IMR-90 (cell line): Measurements from ENCODE around the gene TMPRSS12. TPM values are rescaled to one million over a fixed set of nuclear protein-coding genes. Genes with fewer than 3 reads are reported as not detected.

Experiments
- ATAC-seq: fragments of 200-7000 bp; cut with Tn5 transposase; 2 replicates; pipeline ENCODE4 v1.9.1; 2020; ENCODE audit warnings: low read depth, mild to moderate bottlenecking, moderate library complexity
- BruUV-seq: library from RNA; stranded (reverse); fragments of 400-500 nt; replicated peaks from 2 replicates; lab custom pipeline; 2021; lab: Mats Ljungman, UMichigan
- CTCF ChIA-PET: fragments of 300-600 bp; formaldehyde crosslinking; extraction: SDS; loops from one replicate; lab custom pipeline; 2021; ENCODE audit warnings: antibody characterized with exemption; lab: Yijun Ruan, JAX
- POLR2A ChIA-PET: fragments of 300-600 bp; sonication (Branson Sonifier 250); formaldehyde crosslinking; loops from one replicate; lab custom pipeline; 2022; ENCODE audit warnings: antibody characterized with exemption; ENCODE audit not compliant: unreplicated experiment; lab: Charles Lee
- DNase-seq: peaks from one replicate; pipeline ENCODE4 v3.0.0; 2013
- H2AFZ ChIP-seq: replicated peaks from 2 replicates; pipeline ENCODE3; 2013; ENCODE audit warnings: low read length, mild to moderate bottlenecking; ENCODE audit not compliant: poor library complexity
- H2AK5ac ChIP-seq: 2 replicates; pipeline ENCODE4 v1.6.1; 2013; ENCODE audit warnings: low read depth, low read length, inconsistent platforms
- H2AK9ac ChIP-seq: replicated peaks from 2 replicates; pipeline ENCODE3; 2013; ENCODE audit warnings: mild to moderate bottlenecking, low read depth, low read length, moderate library complexity; ENCODE audit not compliant: poor library complexity
- H2BK120ac ChIP-seq: 2 replicates; pipeline ENCODE4 v1.6.1; 2013; ENCODE audit warnings: low read depth, low read length, inconsistent platforms
- H2BK15ac ChIP-seq: 3 replicates; pipeline ENCODE4 v1.6.1; 2013; ENCODE audit warnings: low read depth, low read length, inconsistent platforms
- H2BK20ac ChIP-seq: 2 replicates; pipeline ENCODE4 v1.6.1; 2013; ENCODE audit warnings: low read depth, mild to moderate bottlenecking, inconsistent platforms, low read length, moderate library complexity
- H2BK5ac ChIP-seq: 2 replicates; pipeline ENCODE4 v1.6.1; 2013; ENCODE audit warnings: mild to moderate bottlenecking, low read depth, low read length, inconsistent platforms; ENCODE audit not compliant: poor library complexity, severe bottlenecking
- H3K14ac ChIP-seq: replicated peaks from 2 replicates; pipeline ENCODE4 v1.6.1; 2013; ENCODE audit warnings: low read depth, low read length, inconsistent platforms
- H3K18ac ChIP-seq: 2 replicates; pipeline ENCODE4 v1.6.1; 2013; ENCODE audit warnings: low read depth, low read length, control low read depth
- H3K23ac ChIP-seq: 2 replicates; pipeline ENCODE4 v1.6.1; 2013; ENCODE audit warnings: low read depth, low read length, inconsistent platforms
- H3K27ac ChIP-seq: 2 replicates; pipeline ENCODE4 v1.5.1; 2013; ENCODE audit warnings: mild to moderate bottlenecking, control low read depth, low read length; ENCODE audit not compliant: insufficient read depth
- H3K27me3 ChIP-seq: 2 replicates; pipeline ENCODE4 v1.6.1; 2013; ENCODE audit warnings: low read length; ENCODE audit not compliant: control insufficient read depth, insufficient read depth
- H3K36me3 ChIP-seq: 2 replicates; pipeline ENCODE4 v1.6.1; 2013; ENCODE audit warnings: low read length, mixed read lengths; ENCODE audit not compliant: control insufficient read depth, insufficient read depth
- H3K4ac ChIP-seq: 2 replicates; pipeline ENCODE4 v1.6.1; 2013; ENCODE audit warnings: low read depth, low read length, inconsistent platforms
- H3K4me1 ChIP-seq: 2 replicates; pipeline ENCODE4 v1.6.1; 2013; ENCODE audit warnings: low read length, mixed read lengths; ENCODE audit not compliant: control insufficient read depth, insufficient read depth
- H3K4me2 ChIP-seq: 2 replicates; pipeline ENCODE4 v1.6.1; 2013; ENCODE audit warnings: low read depth, mild to moderate bottlenecking, control low read depth, low read length, moderate library complexity
- H3K4me3 ChIP-seq: 2 replicates; pipeline ENCODE4 v1.5.1; 2013; ENCODE audit warnings: low read depth, mild to moderate bottlenecking, control low read depth, low read length, moderate library complexity; ENCODE audit not compliant: insufficient read depth
- H3K56ac ChIP-seq: 2 replicates; pipeline ENCODE4 v1.6.1; 2013; ENCODE audit warnings: low read length, inconsistent platforms; ENCODE audit not compliant: insufficient read depth; ENCODE audit errors: extremely low read depth
- H3K79me1 ChIP-seq, 2 experiments: 2 replicates each; pipeline ENCODE4 v1.6.1; 2013; ENCODE audit warnings: low read length in 2 of 2, inconsistent platforms in 1 of 2, low read depth in 1 of 2
- H3K9ac ChIP-seq: 2 replicates; pipeline ENCODE4 v1.6.1; 2013; ENCODE audit warnings: low read depth, low read length, control low read depth
- H3K9me1 ChIP-seq: 2 replicates; pipeline ENCODE4 v1.6.1; 2013; ENCODE audit warnings: low read length, inconsistent platforms; ENCODE audit not compliant: insufficient read depth
- H3K9me3 ChIP-seq: 2 replicates; pipeline ENCODE4 v1.6.1; 2013; ENCODE audit warnings: low read length; ENCODE audit not compliant: control insufficient read depth, insufficient read depth
- H4K20me1 ChIP-seq: 2 replicates; pipeline ENCODE4 v1.6.1; 2013; ENCODE audit warnings: low read length, inconsistent platforms; ENCODE audit not compliant: insufficient read depth
- H4K5ac ChIP-seq: 2 replicates; pipeline ENCODE4 v1.6.1; 2013; ENCODE audit warnings: mild to moderate bottlenecking, low read depth, low read length, control low read depth
- H4K8ac ChIP-seq, 2 experiments: 2 replicates each; pipeline ENCODE4 v1.6.1; 2013; ENCODE audit warnings: low read depth in 2 of 2, low read length in 2 of 2, control low read depth in 1 of 2, inconsistent platforms in 1 of 2
- H4K91ac ChIP-seq: 2 replicates; pipeline ENCODE4 v1.6.1; 2013; ENCODE audit warnings: low read depth, low read length, inconsistent platforms; ENCODE audit not compliant: insufficient read depth
- BHLHE40 ChIP-seq: fragments of 150-350 bp; IDR thresholded peaks from 2 replicates; pipeline ENCODE4 v1.6.1; 2016; ENCODE audit warnings: mild to moderate bottlenecking, low read depth, low read length
- MAFK ChIP-seq: IDR thresholded peaks from 2 replicates; pipeline ENCODE4 v1.6.1; 2012; ENCODE audit warnings: low read depth, low read length, improper control_type of control experiment
- WGBS, 2 experiments: methylation state at CpG; one replicate each; pipeline versions ENCODE4 v1.1.5 to v1.1.7; 2013; ENCODE audit warnings: missing lambda C conversion rate in 2 of 2; ENCODE audit not compliant: insufficient read length in 1 of 2; ENCODE audit errors: extremely low coverage in 2 of 2; 5-methylcytosine and 5-hydroxymethylcytosine counted together
- dilution Hi-C: fragments of 300-500 bp; cut with HindIII; formaldehyde crosslinking; loops from one replicate; pipeline ENCODE4 v1.14.3; 2018; ENCODE audit warnings: low sequenced_read_pairs; ENCODE audit not compliant: unreplicated experiment
- in situ Hi-C: fragments of 300-500 bp; cut with MboI; formaldehyde crosslinking; loops from 3 replicates; pipeline ENCODE4 v1.14.3; 2019; ENCODE audit warnings: low sequenced_read_pairs, inconsistent platforms, mixed read lengths
- intact Hi-C: fragments of 100-400 bp; cut with micrococcal nuclease; formaldehyde crosslinking; loops from 2 replicates; pipeline ENCODE4 v1.10.0; 2022
- polyA plus RNA-seq, 3 experiments: library from polyadenylated mRNA; depleted of rRNA; stranded (reverse); fragments of >200 nt; gene quantifications; 2 replicates each; pipeline ENCODE4 v1.2.3, GENCODE V29; 2012; ENCODE audit warnings: low replicate concordance in 1 of 3
- total RNA-seq: library from RNA; depleted of rRNA; stranded (reverse); fragments of >200 nt; gene quantifications from 2 replicates; pipeline ENCODE4 v1.2.3, GENCODE V29; 2012

TMPRSS12 gene
- total and polyA plus RNA-seq, 2 of the 4 experiments (the other 2 are of a cell fraction) = not detected

DNA sequence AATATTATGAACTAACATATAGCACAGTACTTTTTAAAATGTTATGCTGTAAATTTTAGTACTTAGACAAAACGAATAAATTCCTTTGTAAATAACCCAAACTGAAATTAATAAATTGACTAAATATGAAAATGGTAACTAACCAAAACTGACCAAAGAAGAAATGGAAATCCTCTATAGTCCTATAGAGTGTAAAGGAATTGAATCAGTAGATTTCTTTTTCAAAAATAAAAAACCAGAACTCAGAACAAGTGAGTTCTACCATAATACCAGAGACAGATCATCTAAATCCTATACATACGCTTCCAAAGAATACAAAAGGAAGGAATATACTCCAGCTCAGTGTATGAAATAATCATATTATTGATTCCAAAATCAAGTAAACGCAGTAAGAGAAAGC lies 39.8 kb downstream of the TMPRSS12 start:
- H3K27me3 ChIP-seq = no peaks in the 10 kb centered on the region
- H4K20me1 ChIP-seq = no peaks in the 10 kb centered on the region
- CTCF ChIA-PET = no interaction called here
- no peak overlapping the region for H2BK5ac ChIP-seq
- no peaks in the 10 kb centered on the region for H3K79me1 ChIP-seq
- no peak overlapping the region for H3K27ac ChIP-seq
- peaks cover 3% of the 10 kb centered on the region for H3K9me3 ChIP-seq
- H3K18ac ChIP-seq = no peak overlapping the region
- POLR2A ChIA-PET = no interaction called here
- H4K8ac ChIP-seq = no peak overlapping the region
- H3K4me1 ChIP-seq = no peaks in the 10 kb centered on the region
- no peak overlapping the region for H3K9ac ChIP-seq
- no peak overlapping the region for H2BK120ac ChIP-seq
- H3K56ac ChIP-seq = no peak overlapping the region
- no peak overlapping the region for H2AFZ ChIP-seq
- BruUV-seq = no TSS peak
- no CpG with 5 or more reads among the region's 3 CpGs for WGBS, 2 experiments
- intact Hi-C loops = no loop called here
- H3K36me3 ChIP-seq = no peaks in the 10 kb centered on the region
- H3K9me1 ChIP-seq = no peaks in the 10 kb centered on the region
- no peak overlapping the region for H3K14ac ChIP-seq
- H2BK20ac ChIP-seq = no peak overlapping the region
- no peak overlapping the region for H3K4me3 ChIP-seq
- no peak overlapping the region for H3K4me2 ChIP-seq
- H3K23ac ChIP-seq = no peak overlapping the region
- H3K4ac ChIP-seq = no peak overlapping the region
- dilution Hi-C loops = no loop called here
- no peak overlapping the region for H4K91ac ChIP-seq
- H4K5ac ChIP-seq = no peak overlapping the region
- TF ChIP-seq BHLHE40 = no peak
- TF ChIP-seq MAFK = no peak
- ATAC-seq (no peak), DNase-seq (no peak)
- no peak overlapping the region for H2AK9ac ChIP-seq
- H2BK15ac ChIP-seq = no peak overlapping the region
- no peak overlapping the region for H2AK5ac ChIP-seq
- in situ Hi-C loops = no loop called here
